ENCODE data around the gene C6orf47. TPM values are rescaled to one million over a fixed set of nuclear protein-coding genes. Genes with fewer than 3 reads are reported as not detected.
A peak's percentile ranks its signal among the peaks of the same experiment; 100 is the strongest.

Gene C6orf47
- polyA plus RNA-seq, 1 donor from 2014 or later, result 17.2 TPM

DNA sequence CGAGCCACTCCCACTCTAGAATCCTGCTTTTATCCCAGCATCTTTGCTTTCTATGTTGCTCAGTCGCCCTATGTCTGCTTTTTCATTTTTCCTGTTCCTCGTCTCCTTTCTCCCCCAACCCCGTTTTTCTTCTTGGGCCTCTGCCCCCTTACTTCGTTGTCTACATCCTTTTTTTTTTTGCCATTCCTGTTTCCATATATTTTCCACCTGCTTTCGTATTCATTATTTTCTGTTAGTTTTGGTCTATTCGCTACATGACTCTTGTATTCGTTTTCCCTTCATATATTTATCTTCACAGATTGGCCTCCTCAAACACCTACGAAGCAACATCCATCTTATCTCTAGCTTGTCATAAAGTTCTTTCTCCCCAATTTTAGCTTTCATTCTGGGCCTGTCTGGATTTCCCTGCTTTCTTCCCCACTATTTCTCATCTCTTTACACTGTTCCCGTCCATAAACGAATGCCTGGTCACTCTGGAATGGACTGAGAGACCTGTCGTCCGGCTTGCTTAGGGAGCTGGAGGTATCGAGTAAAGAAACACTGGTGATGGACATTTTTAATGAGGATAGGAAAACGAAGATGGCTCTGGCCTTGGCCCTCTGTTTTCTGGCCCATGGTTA lies 39.1 kb downstream of the C6orf47 start:
- peaks cover 45% of the 10 kb centered on the region for H3K79me2 ChIP-seq (replicated peaks; ENCODE audit: insufficient read depth, low read length)
- H4K20me1 ChIP-seq (ENCODE audit: insufficient read depth), result no peaks in the 10 kb centered on the region
- peak overlapping the region; percentile 88 for H2AFZ ChIP-seq (ENCODE audit: low read depth, low read length)
- H3K27me3 ChIP-seq (ENCODE audit: insufficient read depth, low read depth, low read length), result no peaks in the 10 kb centered on the region
- H3K9me2 ChIP-seq (ENCODE audit: insufficient read depth, low read length), result no peaks in the 10 kb centered on the region
- peaks cover 5% of the 10 kb centered on the region for H3K36me3 ChIP-seq (ENCODE audit: insufficient read depth, low read length)
- H3K9me3 ChIP-seq (ENCODE audit: low read length), result no peaks in the 10 kb centered on the region
- no peaks in the 10 kb centered on the region for H3F3A ChIP-seq (ENCODE audit: insufficient read depth, low read length, poor library complexity, severe bottlenecking)
- peak overlapping the region; percentile 100 for H3K9ac ChIP-seq (ENCODE audit: low read length)
- peak overlapping the region; percentile 93 for H3K4me3 ChIP-seq (ENCODE audit: low read length)
- TF ChIP-seq EZH2 (IDR thresholded peaks at IDR 0.05; ENCODE audit: borderline replicate concordance, insufficient read depth, low read length, poor library complexity, severe bottlenecking) (no peak), EP300 (conservative IDR thresholded peaks at IDR 0.05; ENCODE audit: poor library complexity, severe bottlenecking) (no peak), MXI1 (conservative IDR thresholded peaks at IDR 0.05; ENCODE audit: poor library complexity, severe bottlenecking) (no peak), SMC3 (conservative IDR thresholded peaks at IDR 0.05; ENCODE audit: poor library complexity) (no peak)
- TF ChIP-seq, protein P1, sequence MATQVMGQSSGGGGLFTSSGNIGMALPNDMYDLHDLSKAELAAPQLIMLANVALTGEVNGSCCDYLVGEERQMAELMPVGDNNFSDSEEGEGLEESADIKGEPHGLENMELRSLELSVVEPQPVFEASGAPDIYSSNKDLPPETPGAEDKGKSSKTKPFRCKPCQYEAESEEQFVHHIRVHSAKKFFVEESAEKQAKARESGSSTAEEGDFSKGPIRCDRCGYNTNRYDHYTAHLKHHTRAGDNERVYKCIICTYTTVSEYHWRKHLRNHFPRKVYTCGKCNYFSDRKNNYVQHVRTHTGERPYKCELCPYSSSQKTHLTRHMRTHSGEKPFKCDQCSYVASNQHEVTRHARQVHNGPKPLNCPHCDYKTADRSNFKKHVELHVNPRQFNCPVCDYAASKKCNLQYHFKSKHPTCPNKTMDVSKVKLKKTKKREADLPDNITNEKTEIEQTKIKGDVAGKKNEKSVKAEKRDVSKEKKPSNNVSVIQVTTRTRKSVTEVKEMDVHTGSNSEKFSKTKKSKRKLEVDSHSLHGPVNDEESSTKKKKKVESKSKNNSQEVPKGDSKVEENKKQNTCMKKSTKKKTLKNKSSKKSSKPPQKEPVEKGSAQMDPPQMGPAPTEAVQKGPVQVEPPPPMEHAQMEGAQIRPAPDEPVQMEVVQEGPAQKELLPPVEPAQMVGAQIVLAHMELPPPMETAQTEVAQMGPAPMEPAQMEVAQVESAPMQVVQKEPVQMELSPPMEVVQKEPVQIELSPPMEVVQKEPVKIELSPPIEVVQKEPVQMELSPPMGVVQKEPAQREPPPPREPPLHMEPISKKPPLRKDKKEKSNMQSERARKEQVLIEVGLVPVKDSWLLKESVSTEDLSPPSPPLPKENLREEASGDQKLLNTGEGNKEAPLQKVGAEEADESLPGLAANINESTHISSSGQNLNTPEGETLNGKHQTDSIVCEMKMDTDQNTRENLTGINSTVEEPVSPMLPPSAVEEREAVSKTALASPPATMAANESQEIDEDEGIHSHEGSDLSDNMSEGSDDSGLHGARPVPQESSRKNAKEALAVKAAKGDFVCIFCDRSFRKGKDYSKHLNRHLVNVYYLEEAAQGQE (IDR thresholded peaks at IDR 0.05; ENCODE audit: borderline replicate concordance), result no peak
- H3K4me2 ChIP-seq (ENCODE audit: low read length), result peak overlapping the region; percentile 100
- H3K27ac ChIP-seq (ENCODE audit: low read length), result peak overlapping the region; percentile 99

DNA sequence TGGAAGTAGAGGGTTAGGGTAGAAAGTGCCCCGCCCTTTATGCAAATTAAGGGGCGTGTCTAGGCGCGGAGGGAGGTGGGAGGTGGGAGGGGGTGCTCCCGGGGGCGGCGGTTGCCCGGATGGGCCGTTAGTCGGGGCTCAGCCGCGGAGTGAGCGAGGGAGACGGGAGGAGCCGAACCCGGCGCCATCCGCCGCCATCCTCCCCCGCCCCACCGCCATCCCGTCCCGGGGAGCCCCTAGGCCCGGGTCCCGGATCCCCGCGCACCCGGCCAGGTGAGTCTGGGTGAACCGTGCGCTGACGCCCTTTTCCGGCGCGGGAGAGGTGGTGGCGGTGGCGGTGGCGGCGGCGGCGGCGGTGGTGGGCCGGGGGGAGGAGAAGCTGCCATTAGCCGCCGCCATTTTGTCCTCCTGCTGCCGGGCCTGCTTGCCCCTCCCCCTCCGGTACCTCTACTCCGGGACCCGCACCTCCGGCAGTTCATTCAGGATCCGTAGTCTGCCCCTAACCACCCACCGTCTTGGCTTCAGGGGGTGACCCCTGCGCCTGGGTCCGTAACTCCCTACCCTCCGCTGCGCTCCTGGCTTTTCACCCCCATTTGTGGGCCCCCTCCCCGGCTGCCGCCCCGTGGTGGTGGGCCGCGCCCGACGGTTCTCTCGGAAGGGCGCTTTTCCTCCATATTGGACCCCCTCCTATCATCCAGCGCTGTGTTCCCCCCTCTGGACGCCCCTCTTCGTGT lies 39.8 kb downstream of the C6orf47 start, which contains the start of gene PRRC2A:
PRRC2A (plus strand) TSS at position 130 of the 734 bp plus-strand sequence. CDS start 2,075 bp downstream, outside the sequence.
- Histone ChIP-seq H2AFZ (ENCODE audit: low read depth, low read length) (peak within 1 kb of the TSS; percentile 88), H3K36me3 (ENCODE audit: insufficient read depth, low read length) (peaks cover 2% of the 10 kb centered on the region), H4K20me1 (ENCODE audit: insufficient read depth) (no peaks in the 10 kb centered on the region), H3F3A (ENCODE audit: insufficient read depth, low read length, poor library complexity, severe bottlenecking) (no peaks in the 10 kb centered on the region), H3K27ac (ENCODE audit: low read length) (peak within 1 kb of the TSS; percentile 99), H3K9me3 (ENCODE audit: low read length) (no peaks in the 10 kb centered on the region), H3K9ac (ENCODE audit: low read length) (peak within 1 kb of the TSS; percentile 100), H3K4me3 (ENCODE audit: low read length) (peak within 1 kb of the TSS; percentile 93), H3K27me3 (ENCODE audit: insufficient read depth, low read depth, low read length) (no peaks in the 10 kb centered on the region), H3K79me2 (replicated peaks; ENCODE audit: insufficient read depth, low read length) (peaks cover 41% of the 10 kb centered on the region), H3K9me2 (ENCODE audit: insufficient read depth, low read length) (no peaks in the 10 kb centered on the region), H3K4me2 (ENCODE audit: low read length) (peak within 1 kb of the TSS; percentile 100)
- TF ChIP-seq RAD21 (conservative IDR thresholded peaks at IDR 0.05), result peak; percentile 15
- peak; percentile 69 for TF ChIP-seq POLR2AphosphoS5 (IDR thresholded peaks at IDR 0.05)
- no peak for TF ChIP-seq EZH2 (IDR thresholded peaks at IDR 0.05; ENCODE audit: borderline replicate concordance, insufficient read depth, low read length, poor library complexity, severe bottlenecking)
- no peak for TF ChIP-seq MXI1 (conservative IDR thresholded peaks at IDR 0.05; ENCODE audit: poor library complexity, severe bottlenecking)
- TF ChIP-seq, protein P1 (IDR thresholded peaks at IDR 0.05; ENCODE audit: borderline replicate concordance), result peak; percentile 88
- TF ChIP-seq SMC3 (conservative IDR thresholded peaks at IDR 0.05; ENCODE audit: poor library complexity), result no peak
- TF ChIP-seq TAF1 (IDR thresholded peaks at IDR 0.05; ENCODE audit: low read depth), result peak; percentile 85

Data from neural cell (in vitro differentiated cells).